Naive thymus-derived CD4-positive, alpha-beta T cell (primary cell): ENCODE measurements around the gene RNF14. TPM values are rescaled to one million over a fixed set of nuclear protein-coding genes. Genes with fewer than 3 reads are reported as not detected.
A peak's percentile ranks its signal among the peaks of the same experiment; 100 is the strongest.

Experiments
- ATAC-seq: fragments of 150-1000 bp; cut with Tn5 transposase; 2 replicates; pipeline ENCODE4 v1.10.0; 2021; ENCODE audit warnings: mild to moderate bottlenecking, moderate library complexity
- CTCF ChIA-PET: fragments of 350-600 bp; sonication (Branson Sonifier 250); formaldehyde crosslinking; loops from one replicate; lab custom pipeline; 2021; ENCODE audit warnings: antibody characterized with exemption; lab: Charles Lee
- POLR2A ChIA-PET: fragments of 350-600 bp; sonication (Branson Sonifier 250); formaldehyde crosslinking; loops from one replicate; lab custom pipeline; 2021; ENCODE audit warnings: antibody characterized with exemption, inconsistent platforms; lab: Charles Lee
- DNase-seq, 9 donors: peaks; one replicate each; pipeline versions ENCODE4 v3.0.0 to v3.0.0-alpha.2; 2020 to 2022; ENCODE audit warnings: mixed read lengths in 1 of 9
- H3K27ac ChIP-seq: one replicate; pipeline ENCODE4 v1.7.0; 2013; ENCODE audit warnings: mild to moderate bottlenecking, low read depth, low read length, moderate library complexity
- H3K27me3 ChIP-seq, 2 donors: one replicate each; pipeline ENCODE4 v1.7.0; 2013; ENCODE audit warnings: low read length in 2 of 2, mild to moderate bottlenecking in 2 of 2, moderate library complexity in 2 of 2; ENCODE audit not compliant: control insufficient read depth in 2 of 2, insufficient read depth in 2 of 2
- H3K36me3 ChIP-seq, 3 experiments: 1 replicate in 2 of 3; 2 replicates in 1 of 3; pipeline ENCODE4 v1.7.0; 2013; ENCODE audit warnings: low read length in 3 of 3, mild to moderate bottlenecking in 3 of 3, moderate library complexity in 1 of 3; ENCODE audit not compliant: insufficient read depth in 3 of 3, control insufficient read depth in 2 of 3
- H3K4me1 ChIP-seq, 2 donors: one replicate each; pipeline ENCODE4 v1.7.0; 2013; ENCODE audit warnings: low read length in 2 of 2, mild to moderate bottlenecking in 2 of 2, moderate library complexity in 1 of 2; ENCODE audit not compliant: control insufficient read depth in 2 of 2, insufficient read depth in 2 of 2
- H3K4me3 ChIP-seq: 2 replicates; pipeline ENCODE4 v1.7.0; 2013; ENCODE audit warnings: mild to moderate bottlenecking, low read length
- H3K9me3 ChIP-seq, 3 experiments: 1 replicate in 2 of 3; 2 replicates in 1 of 3; pipeline ENCODE4 v1.7.0; 2013; ENCODE audit warnings: low read length in 3 of 3; ENCODE audit not compliant: control insufficient read depth in 2 of 3
- H3K27ac Mint-ChIP-seq, 9 donors: one replicate each; pipeline ENCODE4 v1.8.0; 2020 to 2022; ENCODE audit warnings: mixed read lengths in 9 of 9, mild to moderate bottlenecking in 8 of 9, moderate library complexity in 5 of 9, inconsistent platforms in 2 of 9
- H3K27me3 Mint-ChIP-seq, 5 donors: one replicate each; pipeline ENCODE4 v1.8.0; 2021 to 2022; ENCODE audit warnings: mixed read lengths in 5 of 5, mild to moderate bottlenecking in 1 of 5
- H3K36me3 Mint-ChIP-seq, 5 donors: one replicate each; pipeline ENCODE4 v1.8.0; 2020 to 2022; ENCODE audit warnings: mixed read lengths in 5 of 5, mild to moderate bottlenecking in 3 of 5, inconsistent platforms in 1 of 5
- H3K4me1 Mint-ChIP-seq, 7 donors: one replicate each; pipeline ENCODE4 v1.8.0; 2020 to 2022; ENCODE audit warnings: mixed read lengths in 7 of 7, mild to moderate bottlenecking in 3 of 7, inconsistent platforms in 1 of 7
- H3K4me3 Mint-ChIP-seq, 10 donors: one replicate each; pipeline ENCODE4 v1.8.0; 2020 to 2022; ENCODE audit warnings: mild to moderate bottlenecking in 10 of 10, mixed read lengths in 10 of 10, moderate library complexity in 6 of 10, inconsistent platforms in 2 of 10
- H3K9me3 Mint-ChIP-seq, 11 donors: one replicate each; pipeline ENCODE4 v1.8.0; 2020 to 2022; ENCODE audit warnings: mixed read lengths in 11 of 11, mild to moderate bottlenecking in 4 of 11, inconsistent platforms in 1 of 11, moderate library complexity in 1 of 11
- intact Hi-C, 2 donors: fragments of 100-400 bp; cut with micrococcal nuclease; formaldehyde crosslinking; loops; one replicate each; pipeline ENCODE4 v1.15.1; 2023
- polyA plus RNA-seq, 2 donors: library from polyadenylated mRNA; unstranded; fragments of 300-500 nt; fragmentation: Illumina TruSeq; gene quantifications; one replicate each; pipeline ENCODE4 v1.2.3, GENCODE V29; 2021
- total RNA-seq, 6 experiments: library from RNA in 5 of 6; stranded (reverse) in 5 of 6; gene quantifications; 1 replicate in 5 of 6; 2 replicates in 1 of 6; pipeline ENCODE4 v1.2.3 and lab custom pipeline; 2021 to 2026

The RNF14 gene
- total and polyA plus RNA-seq, 7 experiments from 2014 or later = 14.7 to 40.2 (median 31.4) TPM

DNA sequence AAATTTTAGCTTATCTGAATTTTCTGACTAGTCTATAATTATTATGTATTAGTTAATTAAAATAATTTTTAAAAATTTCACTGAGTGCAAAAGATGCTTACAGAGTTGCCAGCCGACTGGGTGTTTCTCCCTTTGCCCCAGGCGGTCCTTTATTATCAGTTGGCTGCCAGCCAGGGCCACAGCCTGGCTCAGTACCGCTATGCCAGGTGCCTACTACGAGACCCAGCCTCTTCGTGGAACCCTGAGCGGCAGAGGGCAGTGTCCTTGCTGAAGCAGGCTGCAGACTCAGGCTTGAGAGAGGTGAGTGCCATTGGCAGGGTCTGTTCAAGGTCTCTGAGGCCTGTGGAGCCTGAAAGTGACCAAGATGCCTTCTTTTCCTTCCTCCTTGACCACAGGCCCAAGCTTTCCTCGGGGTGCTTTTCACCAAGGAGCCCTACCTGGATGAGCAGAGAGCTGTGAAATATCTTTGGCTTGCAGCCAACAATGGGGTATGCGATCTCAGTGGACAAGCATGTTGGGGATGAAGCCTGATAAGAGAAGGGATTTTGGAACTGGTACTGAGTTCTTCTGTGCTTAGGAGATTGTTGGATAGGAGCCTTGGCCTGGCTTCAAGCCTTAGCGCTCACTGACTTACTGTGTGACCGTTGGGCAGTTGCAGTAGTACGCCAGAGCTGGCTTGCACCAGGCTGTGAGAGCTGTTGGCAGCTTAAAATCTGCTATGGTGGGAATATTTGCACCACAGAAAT, 34.6 kb upstream of the RNF14 start:
- no peak overlapping the region for H3K27ac Mint-ChIP-seq
- peaks cover 30 to 90% (median 45%) of the 10 kb centered on the region in 3 experiments for H3K36me3 ChIP-seq
- ATAC-seq = no peak
- H3K4me1 Mint-ChIP-seq = peaks cover 0 to 18% (median 6%) of the 10 kb centered on the region in 7 donors
- peaks cover 16 to 46% (median 27%) of the 10 kb centered on the region in 5 donors for H3K36me3 Mint-ChIP-seq
- H3K4me3 ChIP-seq = no peak overlapping the region
- ChIA-PET POLR2A (interaction anchor here (0.7 to 1.4 kb wide), 2 partner anchors 25 to 26 kb away, joined by 3 read pairs; no protein-coding TSS in a partner anchor), CTCF (interaction anchor here (1.3 kb wide), 1 partner anchor 27 kb away, joined by 3 read pairs; no protein-coding TSS in a partner anchor)
- intact Hi-C loops = no loop called here
- H3K9me3 ChIP-seq = no peaks in the 10 kb centered on the region
- H3K4me1 ChIP-seq = no peaks in the 10 kb centered on the region
- no peak overlapping the region for H3K4me3 Mint-ChIP-seq
- H3K27ac ChIP-seq = no peak overlapping the region
- H3K27me3 Mint-ChIP-seq = no peaks in the 10 kb centered on the region
- H3K9me3 Mint-ChIP-seq = no peaks in the 10 kb centered on the region
- no peaks in the 10 kb centered on the region for H3K27me3 ChIP-seq
- DNase-seq = no peak

DNA sequence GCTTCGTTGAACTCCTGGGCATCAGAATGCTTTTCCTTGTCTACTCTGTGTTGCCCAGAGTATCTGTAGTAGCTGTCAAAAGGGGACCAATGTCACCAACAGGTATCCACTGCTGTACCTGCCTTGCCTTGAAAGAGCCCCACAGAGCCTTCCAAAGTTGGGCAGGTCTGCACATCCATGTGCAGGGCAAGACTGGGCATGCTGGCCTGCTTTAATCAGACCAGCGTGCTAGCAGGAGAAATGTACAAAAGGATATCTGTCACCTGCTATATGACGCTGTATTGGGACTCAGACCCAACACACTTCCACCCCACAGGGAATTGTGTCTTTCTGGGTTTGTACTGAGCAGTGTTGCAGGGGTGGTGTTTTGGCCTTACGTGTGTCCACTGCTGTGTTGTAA, 33.4 kb upstream of the RNF14 start:
- no peak for DNase-seq
- intact Hi-C loops = no loop called here
- Histone ChIP-seq H3K4me3 (no peak overlapping the region), H3K9me3 (no peaks in the 10 kb centered on the region), H3K4me1 (no peaks in the 10 kb centered on the region), H3K36me3 (peaks cover 21 to 80% (median 33%) of the 10 kb centered on the region in 3 experiments), H3K27ac (no peak overlapping the region), H3K27me3 (no peaks in the 10 kb centered on the region)
- Mint-ChIP-seq H3K4me3 (no peak overlapping the region), H3K27me3 (no peaks in the 10 kb centered on the region), H3K36me3 (peaks cover 16 to 44% (median 29%) of the 10 kb centered on the region in 5 donors), H3K27ac (peak overlapping the region in 4 of 9 donors; percentile 6 to 65 (median 28)), H3K9me3 (no peaks in the 10 kb centered on the region), H3K4me1 (peaks cover 0 to 18% (median 6%) of the 10 kb centered on the region in 7 donors)
- ChIA-PET POLR2A (no interaction called here), CTCF (no interaction called here)
- no peak for ATAC-seq

DNA sequence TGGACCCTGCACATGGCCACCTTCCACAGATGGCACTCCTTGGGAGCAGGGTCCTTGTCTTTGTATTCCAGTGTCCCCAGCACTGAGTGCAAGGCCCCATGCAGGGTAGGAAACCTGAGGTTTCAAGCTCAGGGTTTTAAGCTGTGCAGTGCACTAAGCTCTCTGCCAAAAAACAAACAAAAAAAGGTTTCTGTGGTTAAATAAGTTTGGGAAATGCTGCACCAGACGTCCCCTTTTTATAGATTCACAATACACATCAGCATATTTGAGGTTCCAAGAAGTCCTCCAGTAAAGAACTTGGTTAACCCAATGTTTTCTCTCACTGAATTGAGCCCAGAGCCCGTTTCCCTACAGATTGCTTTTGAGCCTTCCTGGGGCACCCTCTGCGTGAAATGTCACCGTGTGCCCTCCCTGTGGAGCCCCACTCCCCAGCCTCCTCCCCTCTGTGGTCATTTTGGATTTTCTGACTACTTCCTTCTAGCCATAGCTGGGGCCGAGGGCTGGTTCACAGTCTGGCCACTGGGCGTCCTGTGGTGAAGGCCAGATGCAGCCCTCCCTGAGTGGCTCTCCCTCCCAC, 28.1 kb upstream of the RNF14 start:
- ATAC-seq (peak; percentile 57), DNase-seq (no peak)
- H3K27me3 ChIP-seq = no peaks in the 10 kb centered on the region
- intact Hi-C loops = no loop called here
- ChIA-PET POLR2A (interaction anchor here (0.6 to 0.9 kb wide), 4 partner anchors 10 to 83 kb away, joined by 3 read pairs; partner anchors contain the start of gene PCDH12), CTCF (interaction anchor here (1.1 kb wide), 1 partner anchor 20 kb away, joined by 3 read pairs; no protein-coding TSS in a partner anchor)
- H3K36me3 ChIP-seq = peaks cover 0 to 36% (median 4%) of the 10 kb centered on the region in 3 experiments
- Mint-ChIP-seq H3K36me3 (peaks cover 0 to 16% (median 3%) of the 10 kb centered on the region in 5 donors), H3K9me3 (no peaks in the 10 kb centered on the region), H3K27ac (peak overlapping the region in 8 of 9 donors; percentile 14 to 90 (median 68)), H3K4me1 (peaks cover 0 to 21% (median 4%) of the 10 kb centered on the region in 7 donors), H3K27me3 (no peaks in the 10 kb centered on the region), H3K4me3 (peak overlapping the region in 1 of 10 donors; percentile 58)
- no peaks in the 10 kb centered on the region for H3K9me3 ChIP-seq
- peak overlapping the region; percentile 5 for H3K27ac ChIP-seq
- H3K4me3 ChIP-seq = no peak overlapping the region
- H3K4me1 ChIP-seq = no peaks in the 10 kb centered on the region

DNA sequence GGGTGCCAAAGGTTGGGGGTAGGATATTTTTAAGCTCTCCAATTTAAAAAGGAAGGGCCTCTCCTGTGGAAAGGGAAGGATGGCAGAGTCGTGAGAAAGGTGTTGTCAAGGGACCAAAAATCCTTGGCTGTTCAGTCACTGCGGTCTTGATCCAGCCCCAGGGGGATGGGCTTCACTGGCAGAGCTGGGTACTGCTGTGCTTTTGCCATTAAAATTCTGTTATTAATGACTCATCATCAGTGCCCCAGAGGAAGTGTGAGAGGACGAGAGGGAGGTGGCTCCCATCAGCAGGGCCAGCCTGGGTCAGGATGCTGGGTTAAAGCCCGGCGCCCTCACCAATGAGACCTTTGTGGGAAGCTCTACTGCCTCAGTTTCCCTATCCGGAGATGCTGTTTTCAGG, 27.6 kb upstream of the RNF14 start:
- intact Hi-C loops = no loop called here
- ATAC-seq (peak; percentile 54), DNase-seq (no peak)
- Histone ChIP-seq H3K27ac (no peak overlapping the region), H3K4me3 (no peak overlapping the region), H3K4me1 (no peaks in the 10 kb centered on the region), H3K27me3 (no peaks in the 10 kb centered on the region), H3K36me3 (peaks cover 0 to 31% (median 4%) of the 10 kb centered on the region in 3 experiments), H3K9me3 (no peaks in the 10 kb centered on the region)
- H3K4me1 Mint-ChIP-seq = peaks cover 0 to 21% (median 4%) of the 10 kb centered on the region in 7 donors
- H3K27me3 Mint-ChIP-seq = no peaks in the 10 kb centered on the region
- H3K9me3 Mint-ChIP-seq = no peaks in the 10 kb centered on the region
- peaks cover 0 to 12% (median 0%) of the 10 kb centered on the region in 5 donors for H3K36me3 Mint-ChIP-seq
- H3K4me3 Mint-ChIP-seq = no peak overlapping the region
- H3K27ac Mint-ChIP-seq = peak overlapping the region in 4 of 9 donors; percentile 14 to 90 (median 61)
- ChIA-PET POLR2A (interaction anchor here (0.6 to 0.9 kb wide), 4 partner anchors 9 to 84 kb away, joined by 3 read pairs; partner anchors contain the start of gene PCDH12), CTCF (interaction anchor here (1.0 to 1.2 kb wide), 3 partner anchors 19 to 29 kb away, joined by 3 to 4 read pairs (median 3); no protein-coding TSS in a partner anchor)

GRCh38 chr5:141941779-141942178, 27.1 kb upstream of the RNF14 start:
- H3K27me3 Mint-ChIP-seq = no peaks in the 10 kb centered on the region
- H3K27ac Mint-ChIP-seq = peak overlapping the region in 4 of 9 donors; percentile 6 to 70 (median 38)
- H3K4me1 Mint-ChIP-seq = peaks cover 0 to 21% (median 4%) of the 10 kb centered on the region in 7 donors
- no peak overlapping the region for H3K4me3 ChIP-seq
- no peak overlapping the region for H3K4me3 Mint-ChIP-seq
- no peaks in the 10 kb centered on the region for H3K9me3 Mint-ChIP-seq
- H3K27me3 ChIP-seq = no peaks in the 10 kb centered on the region
- ChIA-PET POLR2A (interaction anchor here (0.6 to 0.9 kb wide), 3 partner anchors 9 to 84 kb away, joined by 3 read pairs; no protein-coding TSS in a partner anchor), CTCF (interaction anchor here (0.5 to 1.2 kb wide), 3 partner anchors 19 to 117 kb away, joined by 3 to 4 read pairs (median 3); no protein-coding TSS in a partner anchor)
- no peaks in the 10 kb centered on the region for H3K9me3 ChIP-seq
- no peak for ATAC-seq
- no peaks in the 10 kb centered on the region for H3K4me1 ChIP-seq
- no peak overlapping the region for H3K27ac ChIP-seq
- intact Hi-C loops = no loop called here
- H3K36me3 ChIP-seq = peaks cover 0 to 26% (median under 1%) of the 10 kb centered on the region in 3 experiments
- no peak for DNase-seq
- H3K36me3 Mint-ChIP-seq = peaks cover 0 to 11% (median 0%) of the 10 kb centered on the region in 5 donors

- CTCF ChIA-PET = interaction anchor here (0.5 to 1.2 kb wide), 3 partner anchors 18 to 116 kb away, joined by 3 to 4 read pairs (median 3); no protein-coding TSS in a partner anchor
- no peaks in the 10 kb centered on the region for H3K4me1 ChIP-seq
- DNase-seq (no peak), ATAC-seq (no peak)
- POLR2A ChIA-PET = no interaction called here
- Mint-ChIP-seq H3K9me3 (no peaks in the 10 kb centered on the region), H3K27ac (peak overlapping the region in 7 of 9 donors; percentile 24 to 78 (median 52)), H3K4me1 (peaks cover 0 to 21% (median 4%) of the 10 kb centered on the region in 7 donors), H3K4me3 (no peak overlapping the region), H3K27me3 (no peaks in the 10 kb centered on the region), H3K36me3 (peaks cover 0 to 8% (median 0%) of the 10 kb centered on the region in 5 donors)
- intact Hi-C loops = no loop called here
- H3K9me3 ChIP-seq = no peaks in the 10 kb centered on the region
- H3K27me3 ChIP-seq = no peaks in the 10 kb centered on the region
- no peak overlapping the region for H3K27ac ChIP-seq
- H3K4me3 ChIP-seq = no peak overlapping the region
- peaks cover 0 to 21% (median 0%) of the 10 kb centered on the region in 3 experiments for H3K36me3 ChIP-seq
Measured at GRCh38 chr5:141942185-141942857, 26.6 kb upstream of the RNF14 start.
